GM13976 (cell line): ENCODE measurements around the gene MED31.

Source experiments
- DNase-seq: peaks from one replicate; pipeline ENCODE4 v3.0.0; 2012; ENCODE audit warnings: low spot score
- in situ Hi-C: fragments of 300-500 bp; cut with MboI; formaldehyde crosslinking; loops from one replicate; pipeline ENCODE4 v1.12.0; 2022; ENCODE audit warnings: low sequenced_read_pairs, mixed read lengths, inconsistent platforms; ENCODE audit not compliant: unreplicated experiment
- TF ChIP-seq, protein P1 (sequence below): IDR thresholded peaks from 2 replicates; pipeline ENCODE4 v1.5.1; 2012; ENCODE audit warnings: borderline replicate concordance, mild to moderate bottlenecking; ENCODE audit not compliant: insufficient read depth; ENCODE audit errors: extremely low read depth, missing control alignments, control extremely low read depth

Gene MED31

DNA sequence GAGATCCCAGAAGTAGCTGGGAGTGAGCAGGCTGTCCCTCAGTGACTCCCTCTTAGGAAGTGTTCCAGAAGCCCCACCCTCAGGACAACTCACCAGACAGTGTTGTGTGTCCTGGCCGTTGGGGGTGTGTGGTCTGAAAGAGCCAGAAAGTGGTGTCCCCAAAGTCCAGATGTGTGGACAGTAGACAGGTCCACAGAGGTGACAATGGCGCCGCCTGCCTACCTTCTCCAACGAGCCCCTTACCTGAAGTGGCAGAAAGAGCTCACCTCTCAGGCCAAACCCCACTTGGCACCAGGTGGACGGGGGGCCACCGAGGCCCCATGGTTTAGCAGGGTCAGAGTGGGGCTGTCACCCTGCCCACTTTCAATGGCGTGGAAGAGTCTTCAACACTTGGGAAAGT is 20.0 kb upstream of the MED31 start:
- in situ Hi-C loops: loop anchor here (25.0 kb wide), 1 partner anchor 341 kb away; the partner anchor contains the start of genes BCL6B and RNASEK
- DNase-seq: no peak
- TF ChIP-seq, protein P1, sequence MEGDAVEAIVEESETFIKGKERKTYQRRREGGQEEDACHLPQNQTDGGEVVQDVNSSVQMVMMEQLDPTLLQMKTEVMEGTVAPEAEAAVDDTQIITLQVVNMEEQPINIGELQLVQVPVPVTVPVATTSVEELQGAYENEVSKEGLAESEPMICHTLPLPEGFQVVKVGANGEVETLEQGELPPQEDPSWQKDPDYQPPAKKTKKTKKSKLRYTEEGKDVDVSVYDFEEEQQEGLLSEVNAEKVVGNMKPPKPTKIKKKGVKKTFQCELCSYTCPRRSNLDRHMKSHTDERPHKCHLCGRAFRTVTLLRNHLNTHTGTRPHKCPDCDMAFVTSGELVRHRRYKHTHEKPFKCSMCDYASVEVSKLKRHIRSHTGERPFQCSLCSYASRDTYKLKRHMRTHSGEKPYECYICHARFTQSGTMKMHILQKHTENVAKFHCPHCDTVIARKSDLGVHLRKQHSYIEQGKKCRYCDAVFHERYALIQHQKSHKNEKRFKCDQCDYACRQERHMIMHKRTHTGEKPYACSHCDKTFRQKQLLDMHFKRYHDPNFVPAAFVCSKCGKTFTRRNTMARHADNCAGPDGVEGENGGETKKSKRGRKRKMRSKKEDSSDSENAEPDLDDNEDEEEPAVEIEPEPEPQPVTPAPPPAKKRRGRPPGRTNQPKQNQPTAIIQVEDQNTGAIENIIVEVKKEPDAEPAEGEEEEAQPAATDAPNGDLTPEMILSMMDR: no peak

DNA sequence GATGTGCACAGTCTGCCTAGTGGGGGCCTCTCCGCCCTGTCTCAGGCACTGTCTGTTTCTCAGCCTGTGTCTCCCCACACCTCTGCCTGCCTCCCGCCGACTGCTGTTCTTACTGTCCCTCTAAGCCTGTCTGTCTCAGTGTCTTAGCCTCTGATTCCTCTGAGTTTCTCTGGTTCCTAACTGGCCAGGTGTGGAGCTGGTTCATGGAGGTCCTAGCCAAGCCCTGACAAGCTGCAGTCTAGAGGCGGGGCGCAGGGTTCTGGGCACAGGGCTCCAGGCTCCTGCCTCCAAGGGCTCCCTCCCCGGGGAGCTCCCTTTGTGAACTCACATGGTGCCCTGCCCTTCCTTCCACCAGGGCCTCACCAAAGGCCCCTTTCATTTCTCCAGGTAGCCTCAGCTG is 19.6 kb upstream of the MED31 start:
- no peak for DNase-seq
- in situ Hi-C loops: loop anchor here (25.0 kb wide), 1 partner anchor 341 kb away; the partner anchor contains the start of genes BCL6B and RNASEK
- TF ChIP-seq, protein P1: no peak

DNA sequence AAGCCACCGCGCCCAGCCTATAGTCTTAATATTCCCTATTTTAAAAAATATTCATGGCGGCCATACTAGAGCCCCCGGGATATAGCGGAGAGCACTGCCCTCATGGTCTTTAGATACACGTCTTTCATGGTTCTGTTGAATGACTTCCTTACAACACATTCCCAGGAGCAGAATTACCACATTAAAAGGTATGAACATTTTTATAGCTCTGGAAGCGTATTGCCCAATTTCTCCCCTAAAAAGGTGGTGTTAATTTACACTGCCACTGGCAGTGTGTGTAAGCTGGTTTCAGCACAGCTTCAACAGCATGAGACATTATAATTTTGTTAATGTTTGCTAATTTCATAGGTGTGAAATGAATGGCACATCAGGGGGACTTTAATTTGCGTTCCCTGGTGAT is 19.2 kb upstream of the MED31 start:
- no peak for DNase-seq
- in situ Hi-C loops: loop anchor here (25.0 kb wide), 1 partner anchor 342 kb away; the partner anchor contains the start of genes BCL6B and RNASEK
- TF ChIP-seq, protein P1: no peak

DNA sequence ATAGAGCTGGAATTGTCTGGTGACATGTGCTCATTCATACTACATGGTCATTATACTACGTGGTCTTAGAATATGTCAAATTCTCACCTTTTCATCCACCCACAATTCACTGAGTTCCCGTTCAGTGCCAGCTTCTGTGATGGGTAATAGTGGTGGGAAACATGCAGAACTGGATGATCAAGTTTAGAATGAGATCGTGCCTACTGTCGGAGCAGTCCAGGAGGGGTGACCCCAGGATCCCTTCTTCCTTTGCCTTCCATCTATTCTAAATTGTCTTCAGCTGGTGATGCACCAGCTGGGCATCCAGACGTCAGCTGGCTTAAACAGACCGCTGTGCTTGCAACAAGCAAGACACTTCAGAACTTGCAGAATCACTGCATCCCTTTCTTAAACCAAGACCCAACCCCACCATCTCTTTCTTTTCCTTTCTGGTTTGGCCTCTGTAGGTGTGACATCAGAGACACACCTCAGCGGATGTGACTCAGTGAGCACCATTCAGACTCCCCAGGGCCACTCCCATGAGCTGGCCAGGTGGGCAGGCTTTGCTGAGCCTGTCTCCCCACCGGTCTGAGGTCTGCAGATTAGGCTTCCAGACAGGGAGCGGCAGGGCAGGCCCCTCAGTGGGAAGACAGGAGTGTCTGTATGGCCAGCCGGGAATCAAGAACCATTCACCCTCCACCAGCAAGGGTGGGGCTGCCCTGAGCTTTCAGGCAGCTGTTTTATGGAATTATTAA is 18.2 kb upstream of the MED31 start:
- no peak for DNase-seq
- in situ Hi-C loops: loop anchor here (25.0 kb wide), 1 partner anchor 343 kb away; the partner anchor contains the start of genes BCL6B and RNASEK

DNA sequence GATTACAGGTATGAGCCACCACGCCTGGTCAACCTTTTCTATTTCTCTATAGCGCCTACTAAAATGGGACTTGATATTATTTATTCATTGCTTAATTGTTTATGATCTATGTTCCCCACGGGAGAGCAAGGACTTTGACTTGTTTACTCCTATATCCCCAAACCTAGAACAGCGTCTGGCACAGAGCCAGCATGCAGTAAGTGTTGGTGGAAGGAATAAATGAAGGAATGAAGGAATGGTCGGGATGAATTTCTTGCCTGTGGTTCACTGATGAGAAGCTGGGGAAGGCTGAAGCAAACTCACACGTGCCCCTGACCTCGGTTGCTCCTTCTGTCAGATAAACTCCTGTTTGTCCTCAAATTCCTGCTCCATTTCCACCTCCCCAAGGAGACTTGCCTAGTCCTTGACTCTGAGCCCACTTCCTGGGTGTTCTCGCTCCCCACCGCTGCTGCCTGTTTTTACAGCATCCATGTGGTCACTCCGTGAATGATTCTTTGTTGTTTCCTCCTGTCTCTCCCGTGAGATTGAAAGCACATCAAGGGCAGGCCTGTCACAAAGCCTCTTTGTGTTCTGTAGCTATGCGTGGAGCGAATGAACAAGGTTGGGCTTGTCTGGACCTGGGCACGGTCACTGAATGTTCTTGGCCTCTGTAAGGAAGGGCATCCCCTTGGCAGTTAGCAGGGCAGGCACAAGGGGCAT is 17.5 kb upstream of the MED31 start:
- TF ChIP-seq, protein P1: no peak
- no peak for DNase-seq
- in situ Hi-C loops: loop anchor here (25.0 kb wide), 1 partner anchor 343 kb away; the partner anchor contains the start of genes BCL6B and RNASEK

More for the DNA sequence above, 18.2 kb upstream of the MED31 start:
- TF ChIP-seq, protein P1: no peak

DNA sequence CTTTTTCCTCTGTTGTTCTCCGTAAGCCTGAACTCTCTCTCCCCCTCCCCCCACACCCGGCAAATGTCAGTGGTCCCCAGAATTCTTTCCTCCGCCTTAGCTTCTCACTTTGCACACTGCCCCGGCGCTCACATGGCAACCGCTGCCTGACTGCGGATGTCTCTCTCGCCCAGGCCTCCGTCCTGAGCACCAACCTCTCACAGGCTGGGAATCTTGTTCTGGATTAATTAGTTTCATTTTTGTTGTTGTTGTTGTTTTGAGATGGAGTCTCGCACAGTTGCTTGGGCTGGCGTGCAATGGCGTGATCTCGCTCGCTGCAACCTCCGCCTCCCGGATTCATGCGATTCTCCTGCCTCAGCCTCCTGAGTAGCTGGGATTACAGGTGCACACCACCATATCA is 16.8 kb upstream of the MED31 start:
- TF ChIP-seq, protein P1: no peak
- DNase-seq: no peak
- in situ Hi-C loops: loop anchor here (25.0 kb wide), 1 partner anchor 344 kb away; the partner anchor contains the start of genes BCL6B and RNASEK
